ENCODE results near the gene KLHDC9.

DNA sequence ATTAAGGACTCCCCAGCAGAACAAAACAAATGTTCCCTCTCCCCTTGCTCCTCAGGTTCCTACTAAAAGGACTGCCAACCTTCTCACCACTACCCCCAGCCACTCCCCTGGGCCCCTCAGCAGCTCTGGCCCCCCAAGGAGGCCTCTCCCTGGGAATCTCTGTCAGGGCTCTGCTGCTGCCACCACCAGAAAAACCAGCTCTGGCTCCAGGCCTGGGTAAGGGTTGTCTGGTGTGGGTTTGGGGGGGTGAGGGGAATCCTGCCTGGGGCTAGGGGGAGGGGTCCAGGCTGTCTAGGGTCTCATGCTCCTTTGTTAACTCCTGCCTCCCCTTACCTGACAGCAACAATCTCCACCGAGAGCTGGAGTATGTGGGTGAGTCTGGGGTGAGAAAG, 13.6 kb upstream of the KLHDC9 start:
- TF ChIP-seq POLR2AphosphoS5 (IDR thresholded peaks at IDR 0.05; ENCODE audit: low read depth, low read length) (no peak), SIN3A (IDR thresholded peaks at IDR 0.05; ENCODE audit: borderline replicate concordance, insufficient read depth, low read length) (no peak), TAF1 (IDR thresholded peaks at IDR 0.05; ENCODE audit: borderline replicate concordance, insufficient read depth, low read length) (no peak), REST (IDR thresholded peaks at IDR 0.05; ENCODE audit: insufficient read depth in 1 of 2, low read depth in 2 of 2, low read length in 2 of 2) (no peak)

Data from PFSK-1 (cell line).